Measurements from ENCODE around the gene SORCS2.

- no peak for TF ChIP-seq POLR2AphosphoS5 (IDR thresholded peaks at IDR 0.05; ENCODE audit: borderline replicate concordance, low read depth, low read length)
- no peak for TF ChIP-seq EZH2 (IDR thresholded peaks at IDR 0.05)
Observed at GRCh38 chr4:7153711-7154110, 38.6 kb upstream of the SORCS2 start.

All from SK-N-MC (cell line).